Measurements from ENCODE around the gene PLEKHA1. TPM values are rescaled to one million over a fixed set of nuclear protein-coding genes. Genes with fewer than 3 reads are reported as not detected.

PLEKHA1 gene
- total RNA-seq, 1 experiment from 2014 or later: 18.9 TPM

GRCh38 chr10:122445904-122446303 lies 71.4 kb downstream of the PLEKHA1 start:
- no TSS peak for BruUV-seq (replicated peaks)
- no peak for DNase-seq (ENCODE audit: low spot score)
- H3K27me3 ChIP-seq (replicated peaks; ENCODE audit: insufficient read depth, low read depth, low read length, poor library complexity): no peaks in the 10 kb centered on the region
- H3K36me3 ChIP-seq (ENCODE audit: insufficient read depth, low read length, poor library complexity, severe bottlenecking): no peaks in the 10 kb centered on the region
- H3K27ac ChIP-seq (ENCODE audit: low read depth, low read length, poor library complexity, severe bottlenecking): no peak overlapping the region
- H3K4me3 ChIP-seq (ENCODE audit: low read depth, low read length, poor library complexity, severe bottlenecking): no peak overlapping the region
- intact Hi-C loops (cut with micrococcal nuclease; ENCODE audit: unreplicated experiment): no loop called here
- ChIA-PET POLR2A (ENCODE audit: low non-redundant PET) (no interaction called here), CTCF (no interaction called here)
- peaks cover 4% of the 10 kb centered on the region for H3K4me1 ChIP-seq (ENCODE audit: insufficient read depth, low read length, poor library complexity, severe bottlenecking)
- TF ChIP-seq CTCF (conservative IDR thresholded peaks at IDR 0.05; ENCODE audit: low read depth, low read length) (no peak), EZH2 (IDR thresholded peaks at IDR 0.05; ENCODE audit: borderline replicate concordance, low read depth, low read length, poor library complexity, severe bottlenecking) (no peak)
- H3K9me3 ChIP-seq (ENCODE audit: low read depth, low read length, poor library complexity, severe bottlenecking): no peaks in the 10 kb centered on the region

GRCh38 chr10:122446668-122447423 lies 72.3 kb downstream of the PLEKHA1 start:
- CTCF ChIA-PET: no interaction called here
- TF ChIP-seq EZH2 (IDR thresholded peaks at IDR 0.05; ENCODE audit: borderline replicate concordance, low read depth, low read length, poor library complexity, severe bottlenecking) (no peak), CTCF (conservative IDR thresholded peaks at IDR 0.05; ENCODE audit: low read depth, low read length) (no peak)
- Histone ChIP-seq H3K9me3 (ENCODE audit: low read depth, low read length, poor library complexity, severe bottlenecking) (no peaks in the 10 kb centered on the region), H3K4me1 (ENCODE audit: insufficient read depth, low read length, poor library complexity, severe bottlenecking) (peaks cover 4% of the 10 kb centered on the region), H3K27ac (ENCODE audit: low read depth, low read length, poor library complexity, severe bottlenecking) (no peak overlapping the region), H3K4me3 (ENCODE audit: low read depth, low read length, poor library complexity, severe bottlenecking) (no peak overlapping the region), H3K36me3 (ENCODE audit: insufficient read depth, low read length, poor library complexity, severe bottlenecking) (no peaks in the 10 kb centered on the region), H3K27me3 (replicated peaks; ENCODE audit: insufficient read depth, low read depth, low read length, poor library complexity) (no peaks in the 10 kb centered on the region)
- BruUV-seq (replicated peaks): no TSS peak
- POLR2A ChIA-PET (ENCODE audit: low non-redundant PET): no interaction called here
- intact Hi-C loops (cut with micrococcal nuclease; ENCODE audit: unreplicated experiment): no loop called here
- peak; percentile 81 for DNase-seq (ENCODE audit: low spot score)

DNA sequence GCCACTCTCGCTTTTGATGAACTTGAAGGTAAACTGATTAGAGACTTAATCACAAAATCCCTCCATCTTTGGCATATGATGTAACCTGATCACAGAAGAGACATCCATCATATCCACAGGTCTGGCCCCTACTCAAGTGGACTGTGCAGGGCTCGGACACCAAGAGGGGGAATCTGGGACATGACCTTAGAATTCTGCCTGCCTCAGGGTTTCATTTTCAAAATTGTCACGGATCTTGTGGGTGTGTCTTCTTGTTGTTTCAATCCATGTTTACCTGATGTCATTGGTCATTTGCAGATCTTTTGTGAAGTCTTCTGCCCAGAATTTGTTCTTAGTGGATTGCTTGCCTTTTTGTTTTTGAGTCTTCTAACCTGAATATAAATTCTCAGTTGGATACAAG lies 74.1 kb downstream of the PLEKHA1 start:
- CTCF ChIA-PET: interaction anchor here (0.5 kb wide), 1 partner anchor 10 kb away, joined by 3 read pairs; no protein-coding TSS in a partner anchor
- TF ChIP-seq CTCF (conservative IDR thresholded peaks at IDR 0.05; ENCODE audit: low read depth, low read length): no peak
- TF ChIP-seq EZH2 (IDR thresholded peaks at IDR 0.05; ENCODE audit: borderline replicate concordance, low read depth, low read length, poor library complexity, severe bottlenecking): no peak
- intact Hi-C loops (cut with micrococcal nuclease; ENCODE audit: unreplicated experiment): no loop called here

More for the DNA sequence above, 74.1 kb downstream of the PLEKHA1 start:
- DNase-seq (ENCODE audit: low spot score): no peak
- H3K27ac ChIP-seq (ENCODE audit: low read depth, low read length, poor library complexity, severe bottlenecking): no peak overlapping the region
- no peaks in the 10 kb centered on the region for H3K36me3 ChIP-seq (ENCODE audit: insufficient read depth, low read length, poor library complexity, severe bottlenecking)
- no peaks in the 10 kb centered on the region for H3K27me3 ChIP-seq (replicated peaks; ENCODE audit: insufficient read depth, low read depth, low read length, poor library complexity)
- POLR2A ChIA-PET (ENCODE audit: low non-redundant PET): no interaction called here
- H3K4me1 ChIP-seq (ENCODE audit: insufficient read depth, low read length, poor library complexity, severe bottlenecking): peaks cover 4% of the 10 kb centered on the region
- H3K9me3 ChIP-seq (ENCODE audit: low read depth, low read length, poor library complexity, severe bottlenecking): no peaks in the 10 kb centered on the region
- no TSS peak for BruUV-seq (replicated peaks)
- no peak overlapping the region for H3K4me3 ChIP-seq (ENCODE audit: low read depth, low read length, poor library complexity, severe bottlenecking)

All from A673 (cell line).